ENCODE measurements around the gene CASZ1. TPM values are rescaled to one million over a fixed set of nuclear protein-coding genes. Genes with fewer than 3 reads are reported as not detected.

The CASZ1 gene
- polyA plus RNA-seq, 3 donors = 0.30 to 3.7 (median 0.50) TPM

DNA sequence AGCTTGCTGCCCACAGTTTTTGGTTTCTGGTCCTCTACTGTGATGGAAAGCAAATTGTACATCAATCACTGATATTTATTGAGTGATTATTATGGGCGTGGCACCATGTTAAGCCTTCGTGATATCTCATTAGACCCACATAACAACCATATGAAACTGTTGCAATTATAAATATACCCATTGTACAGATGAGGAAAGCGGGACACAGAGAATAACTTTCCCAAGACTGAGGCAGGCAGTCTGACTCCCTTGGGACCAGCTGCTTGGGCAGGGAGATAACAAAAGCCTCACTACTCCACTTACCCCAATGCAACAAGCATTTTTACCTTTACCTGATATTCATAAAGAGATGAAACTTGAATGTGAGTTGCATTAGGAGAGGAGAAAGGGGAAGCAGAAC is 4.3 kb upstream of the CASZ1 start:
- Histone ChIP-seq H3K36me3 (replicated peaks in 1 of 2; ENCODE audit: control insufficient read depth in 1 of 2, insufficient read depth in 2 of 2, low read length in 2 of 2) (no peaks in the 10 kb centered on the region), H4K20me1 (ENCODE audit: insufficient read depth, low read length) (no peaks in the 10 kb centered on the region), H3K9me3 (replicated peaks in 1 of 2; ENCODE audit: control insufficient read depth in 1 of 2, insufficient read depth in 1 of 2, low read length in 2 of 2) (no peaks in the 10 kb centered on the region), H3K27ac (ENCODE audit: low read depth in 1 of 2, low read length in 2 of 2) (no peak overlapping the region), H3K4me1 (ENCODE audit: control insufficient read depth in 1 of 2, insufficient read depth in 2 of 2, low read length in 2 of 2) (no peaks in the 10 kb centered on the region), H3K27me3 (ENCODE audit: control insufficient read depth in 2 of 2, insufficient read depth in 2 of 2, low read length in 2 of 2) (peaks cover 19 to 34% of the 10 kb centered on the region in 2 donors), H2AFZ (ENCODE audit: insufficient read depth, low read depth, low read length, poor library complexity, severe bottlenecking) (no peak overlapping the region), H3K79me2 (ENCODE audit: insufficient read depth, low read length) (no peaks in the 10 kb centered on the region), H3K4me3 (replicated peaks in 1 of 3; ENCODE audit: low read depth in 2 of 3, low read length in 3 of 3) (no peak overlapping the region), H3K4me2 (replicated peaks; ENCODE audit: extremely low read depth, low read length, poor library complexity, severe bottlenecking) (no peak overlapping the region), H3K9ac (ENCODE audit: insufficient read depth, low read length, poor library complexity, severe bottlenecking) (no peak overlapping the region)
- TF ChIP-seq, protein P1, sequence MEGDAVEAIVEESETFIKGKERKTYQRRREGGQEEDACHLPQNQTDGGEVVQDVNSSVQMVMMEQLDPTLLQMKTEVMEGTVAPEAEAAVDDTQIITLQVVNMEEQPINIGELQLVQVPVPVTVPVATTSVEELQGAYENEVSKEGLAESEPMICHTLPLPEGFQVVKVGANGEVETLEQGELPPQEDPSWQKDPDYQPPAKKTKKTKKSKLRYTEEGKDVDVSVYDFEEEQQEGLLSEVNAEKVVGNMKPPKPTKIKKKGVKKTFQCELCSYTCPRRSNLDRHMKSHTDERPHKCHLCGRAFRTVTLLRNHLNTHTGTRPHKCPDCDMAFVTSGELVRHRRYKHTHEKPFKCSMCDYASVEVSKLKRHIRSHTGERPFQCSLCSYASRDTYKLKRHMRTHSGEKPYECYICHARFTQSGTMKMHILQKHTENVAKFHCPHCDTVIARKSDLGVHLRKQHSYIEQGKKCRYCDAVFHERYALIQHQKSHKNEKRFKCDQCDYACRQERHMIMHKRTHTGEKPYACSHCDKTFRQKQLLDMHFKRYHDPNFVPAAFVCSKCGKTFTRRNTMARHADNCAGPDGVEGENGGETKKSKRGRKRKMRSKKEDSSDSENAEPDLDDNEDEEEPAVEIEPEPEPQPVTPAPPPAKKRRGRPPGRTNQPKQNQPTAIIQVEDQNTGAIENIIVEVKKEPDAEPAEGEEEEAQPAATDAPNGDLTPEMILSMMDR (IDR thresholded peaks at IDR 0.05) = no peak
- no peak overlapping the region for H3K4me3 Mint-ChIP-seq
- intact Hi-C loops (cut with micrococcal nuclease) = no loop called here
- H3K27me3 Mint-ChIP-seq (ENCODE audit: low read depth in 3 of 3) = peaks cover 45 to 66% (median 52%) of the 10 kb centered on the region in 3 donors
- peaks cover 0 to 8% (median 0%) of the 10 kb centered on the region in 7 donors for H3K9me3 Mint-ChIP-seq
- H3K4me1 Mint-ChIP-seq = no peaks in the 10 kb centered on the region
- no peak for DNase-seq
- no CpG with 5 or more reads among the region's 3 CpGs for WGBS (ENCODE audit: insufficient coverage)
- H3K27ac Mint-ChIP-seq = no peak overlapping the region
- no peaks in the 10 kb centered on the region for H3K36me3 Mint-ChIP-seq

DNA sequence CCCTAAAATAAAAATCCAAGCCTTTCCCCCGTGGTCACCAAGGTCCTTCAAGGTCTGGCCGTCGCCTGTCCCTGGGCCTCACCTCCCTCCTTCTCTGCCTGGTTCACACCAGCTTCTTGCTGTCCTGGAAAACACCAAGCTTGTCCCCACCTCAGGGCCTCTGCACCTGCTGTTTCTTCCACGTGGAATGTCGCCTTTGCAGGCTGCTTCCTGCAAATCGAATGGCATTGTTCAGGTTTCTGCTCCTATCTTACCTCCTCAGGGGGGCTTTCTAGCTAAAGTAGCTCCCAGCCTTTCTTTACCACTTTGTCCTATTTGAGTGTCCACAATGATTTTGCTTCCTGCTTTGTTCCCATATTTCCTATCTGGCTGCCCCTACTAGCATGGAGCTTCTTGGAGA is 3.3 kb upstream of the CASZ1 start:
- Histone ChIP-seq H3K9me3 (replicated peaks in 1 of 2; ENCODE audit: control insufficient read depth in 1 of 2, insufficient read depth in 1 of 2, low read length in 2 of 2) (no peaks in the 10 kb centered on the region), H3K27me3 (ENCODE audit: control insufficient read depth in 2 of 2, insufficient read depth in 2 of 2, low read length in 2 of 2) (peaks cover 27 to 44% of the 10 kb centered on the region in 2 donors), H3K4me3 (replicated peaks in 1 of 3; ENCODE audit: low read depth in 2 of 3, low read length in 3 of 3) (no peak overlapping the region), H2AFZ (ENCODE audit: insufficient read depth, low read depth, low read length, poor library complexity, severe bottlenecking) (no peak overlapping the region), H4K20me1 (ENCODE audit: insufficient read depth, low read length) (no peaks in the 10 kb centered on the region), H3K4me2 (replicated peaks; ENCODE audit: extremely low read depth, low read length, poor library complexity, severe bottlenecking) (no peak overlapping the region), H3K79me2 (ENCODE audit: insufficient read depth, low read length) (no peaks in the 10 kb centered on the region), H3K9ac (ENCODE audit: insufficient read depth, low read length, poor library complexity, severe bottlenecking) (no peak overlapping the region), H3K36me3 (replicated peaks in 1 of 2; ENCODE audit: control insufficient read depth in 1 of 2, insufficient read depth in 2 of 2, low read length in 2 of 2) (no peaks in the 10 kb centered on the region), H3K4me1 (ENCODE audit: control insufficient read depth in 1 of 2, insufficient read depth in 2 of 2, low read length in 2 of 2) (no peaks in the 10 kb centered on the region), H3K27ac (ENCODE audit: low read depth in 1 of 2, low read length in 2 of 2) (no peak overlapping the region)
- peaks cover 49 to 72% (median 62%) of the 10 kb centered on the region in 3 donors for H3K27me3 Mint-ChIP-seq (ENCODE audit: low read depth in 3 of 3)
- H3K9me3 Mint-ChIP-seq = peaks cover 0 to 12% (median 0%) of the 10 kb centered on the region in 7 donors
- peak overlapping the region in 1 of 2 donors; percentile 13 for H3K4me3 Mint-ChIP-seq
- WGBS (ENCODE audit: insufficient coverage) = 52% methylated on average over 6 of the region's 6 CpGs
- no peak for DNase-seq
- TF ChIP-seq, protein P1 (IDR thresholded peaks at IDR 0.05) = no peak
- intact Hi-C loops (cut with micrococcal nuclease) = no loop called here
- H3K27ac Mint-ChIP-seq = no peak overlapping the region
- peaks cover 0 to 2% of the 10 kb centered on the region in 2 donors for H3K36me3 Mint-ChIP-seq
- peaks cover 3% of the 10 kb centered on the region for H3K4me1 Mint-ChIP-seq

Data from CD14-positive monocyte (primary cell).